Stromal cell of bone marrow (primary cell): Measurements from ENCODE around the gene ZDHHC14.

Source experiments
- DNase-seq: peaks from one replicate; pipeline ENCODE4 v3.0.0-alpha.2; 2012; ENCODE audit warnings: low read depth

The ZDHHC14 gene

GRCh38 chr6:157518397-157519250, 137.6 kb downstream of the ZDHHC14 start:
- DNase-seq: no peak

GRCh38 chr6:157519255-157520116, 138.5 kb downstream of the ZDHHC14 start:
- no peak for DNase-seq

GRCh38 chr6:157520117-157520406, 139.1 kb downstream of the ZDHHC14 start:
- no peak for DNase-seq

DNA sequence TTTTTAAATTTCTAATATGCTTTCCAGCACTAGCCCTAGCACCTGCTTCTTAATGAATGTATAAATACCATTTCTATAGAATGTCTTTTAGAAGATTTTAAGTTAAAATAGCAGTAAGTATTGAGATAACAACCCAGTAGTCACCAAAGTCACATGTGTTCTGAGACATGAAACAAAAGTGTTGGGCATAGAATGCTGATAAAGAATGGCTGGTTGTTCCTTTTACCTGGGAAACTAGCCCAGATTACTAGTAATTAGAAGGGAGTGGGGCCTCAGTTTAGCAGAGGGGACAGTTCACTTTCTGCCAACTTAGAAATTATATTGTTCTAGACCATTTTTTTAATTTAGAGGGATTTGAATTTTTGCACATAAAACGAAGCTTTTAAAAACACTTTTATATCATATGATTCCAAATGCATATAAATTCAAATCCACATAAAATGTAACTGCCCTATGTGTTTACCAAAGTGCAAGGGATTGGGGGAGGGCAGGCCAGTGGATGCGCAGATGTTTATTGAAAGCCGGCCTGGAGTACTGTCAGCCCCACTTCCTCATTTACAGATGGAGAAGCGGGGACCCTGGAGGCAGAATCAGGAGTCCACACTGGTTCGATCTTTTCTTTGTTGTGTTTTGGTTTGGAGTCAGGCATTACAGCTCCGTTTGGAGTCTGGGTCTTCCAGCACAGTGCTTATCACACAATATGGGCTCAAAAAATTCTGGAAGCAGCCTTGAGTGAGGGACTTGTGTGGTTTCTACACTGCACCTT, 139.8 kb downstream of the ZDHHC14 start:
- no peak for DNase-seq

- DNase-seq: no peak
Observed at GRCh38 chr6:157521362-157522335, 140.7 kb downstream of the ZDHHC14 start.

- DNase-seq: no peak
Observed at GRCh38 chr6:157522472-157522871, 141.5 kb downstream of the ZDHHC14 start.

- DNase-seq: no peak
Observed at GRCh38 chr6:157524735-157525134, 143.7 kb downstream of the ZDHHC14 start.

- DNase-seq: no peak
Observed at GRCh38 chr6:157525292-157525889, 144.4 kb downstream of the ZDHHC14 start.

DNA sequence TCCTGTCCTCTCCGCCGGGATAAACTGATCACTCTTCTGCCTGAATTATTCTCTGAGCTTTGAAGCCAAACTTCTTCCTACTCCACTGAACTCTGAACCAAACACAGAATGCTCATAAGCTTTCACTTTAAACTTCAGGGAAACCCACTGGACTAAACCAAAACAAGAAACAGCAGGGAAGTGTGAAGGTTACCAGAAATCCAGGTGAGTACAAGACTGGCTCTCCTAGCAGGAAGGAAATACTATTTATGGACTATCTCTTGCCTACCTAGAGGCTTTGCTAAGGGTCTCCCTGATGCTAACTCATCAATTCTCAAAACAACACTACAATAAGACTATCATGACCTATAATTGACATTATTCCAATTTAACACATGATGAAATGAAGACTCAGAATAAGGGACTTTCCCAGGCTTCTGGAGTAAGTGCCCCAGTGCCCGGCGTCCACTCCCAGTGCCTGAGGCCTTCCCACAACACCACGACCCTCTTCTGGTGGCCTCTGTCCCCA, 145.0 kb downstream of the ZDHHC14 start:
- DNase-seq: no peak

DNA sequence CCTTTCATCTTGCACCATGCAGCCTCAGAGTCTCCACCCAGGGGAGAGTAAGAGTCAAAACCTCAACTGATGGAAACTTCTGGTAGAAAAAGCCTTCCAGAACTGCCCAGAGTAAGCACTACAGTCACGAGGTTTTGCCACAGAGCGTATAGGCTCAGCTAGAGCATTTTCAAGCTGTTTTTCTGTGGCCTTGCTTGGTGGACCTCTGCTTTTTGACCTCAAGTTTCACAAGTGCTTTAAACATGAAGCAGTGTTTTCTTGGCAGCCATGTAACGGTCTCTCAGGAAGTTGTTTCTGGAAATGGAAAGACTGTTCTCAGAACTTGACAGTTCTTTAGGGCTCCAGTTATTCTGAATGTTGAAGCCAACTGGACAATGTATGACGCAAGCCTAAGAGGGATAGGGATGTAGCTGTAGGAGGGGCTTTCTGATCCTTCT, 146.5 kb downstream of the ZDHHC14 start:
- peak; percentile 86 for DNase-seq

DNA sequence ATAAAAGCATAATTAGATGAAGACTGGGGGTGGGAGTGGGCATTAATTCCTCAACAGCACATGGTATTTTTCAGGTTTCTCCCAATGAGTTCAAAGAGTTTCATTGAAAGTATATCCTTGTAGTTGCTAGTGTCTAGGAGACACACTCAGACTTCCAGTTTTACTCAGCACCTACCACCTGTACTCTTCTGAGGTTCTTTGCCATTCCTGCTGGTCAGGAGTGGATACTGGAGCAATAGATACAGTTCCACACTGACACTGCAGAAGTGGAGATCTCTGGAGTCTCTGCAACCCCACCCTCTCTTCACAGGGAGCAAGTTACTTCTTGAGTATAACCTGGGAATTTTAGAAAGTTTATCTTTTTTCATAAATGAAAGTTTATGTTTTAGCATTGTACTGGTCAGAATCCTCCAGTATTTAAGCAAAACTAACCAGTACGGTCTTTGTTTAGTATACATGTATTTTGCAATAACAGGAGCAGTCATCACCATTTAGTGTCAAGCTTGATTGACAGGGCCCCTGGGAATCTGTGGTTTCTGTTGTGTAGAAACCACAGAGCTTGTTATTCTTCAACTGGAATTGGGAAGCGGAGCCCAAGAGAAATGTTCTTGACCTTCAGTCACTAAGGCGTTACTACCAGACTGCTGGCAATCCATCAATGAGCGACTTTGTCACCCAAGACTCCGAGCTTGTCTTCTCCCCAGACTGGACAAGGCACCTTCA, 148.1 kb downstream of the ZDHHC14 start:
- peak; percentile 87 for DNase-seq

DNA sequence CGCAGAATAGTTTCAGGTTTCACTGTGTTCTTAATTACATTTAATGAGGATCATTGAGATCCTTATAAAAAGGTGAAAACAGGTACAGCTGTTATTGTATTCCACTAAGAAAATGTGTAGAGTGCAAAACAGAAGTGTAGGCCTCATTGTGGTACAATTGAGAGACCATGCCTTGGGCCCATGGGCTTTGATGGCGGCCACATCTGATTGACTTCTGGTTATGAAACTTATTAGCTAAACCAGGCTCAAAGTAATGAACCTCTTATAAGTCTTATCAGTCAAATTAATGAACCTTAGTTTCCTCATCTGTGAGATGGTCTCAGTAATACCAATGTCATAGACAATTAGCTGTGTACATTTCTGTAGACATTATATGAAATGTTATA, 148.7 kb downstream of the ZDHHC14 start:
- DNase-seq: no peak

DNA sequence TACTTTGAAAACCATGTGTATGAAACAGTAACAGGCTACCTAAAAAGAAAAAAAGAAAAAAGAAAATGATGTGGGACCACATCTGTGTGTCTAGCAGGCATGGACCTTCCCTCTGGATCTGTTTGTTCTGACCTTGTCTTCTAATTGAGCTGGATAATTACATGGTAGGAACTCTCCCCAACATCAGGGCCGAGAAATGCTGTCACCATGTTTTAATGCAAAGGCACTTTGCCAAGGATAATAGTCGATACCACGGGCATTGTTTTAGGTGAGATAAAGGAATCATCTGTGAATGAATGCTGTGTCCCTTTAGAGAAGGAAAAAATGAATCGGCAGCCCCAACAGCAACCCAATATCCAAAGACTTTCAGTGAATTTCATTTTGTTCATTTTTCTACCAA, 149.1 kb downstream of the ZDHHC14 start:
- DNase-seq: no peak

GRCh38 chr6:157530724-157531168, 149.8 kb downstream of the ZDHHC14 start:
- no peak for DNase-seq

DNA sequence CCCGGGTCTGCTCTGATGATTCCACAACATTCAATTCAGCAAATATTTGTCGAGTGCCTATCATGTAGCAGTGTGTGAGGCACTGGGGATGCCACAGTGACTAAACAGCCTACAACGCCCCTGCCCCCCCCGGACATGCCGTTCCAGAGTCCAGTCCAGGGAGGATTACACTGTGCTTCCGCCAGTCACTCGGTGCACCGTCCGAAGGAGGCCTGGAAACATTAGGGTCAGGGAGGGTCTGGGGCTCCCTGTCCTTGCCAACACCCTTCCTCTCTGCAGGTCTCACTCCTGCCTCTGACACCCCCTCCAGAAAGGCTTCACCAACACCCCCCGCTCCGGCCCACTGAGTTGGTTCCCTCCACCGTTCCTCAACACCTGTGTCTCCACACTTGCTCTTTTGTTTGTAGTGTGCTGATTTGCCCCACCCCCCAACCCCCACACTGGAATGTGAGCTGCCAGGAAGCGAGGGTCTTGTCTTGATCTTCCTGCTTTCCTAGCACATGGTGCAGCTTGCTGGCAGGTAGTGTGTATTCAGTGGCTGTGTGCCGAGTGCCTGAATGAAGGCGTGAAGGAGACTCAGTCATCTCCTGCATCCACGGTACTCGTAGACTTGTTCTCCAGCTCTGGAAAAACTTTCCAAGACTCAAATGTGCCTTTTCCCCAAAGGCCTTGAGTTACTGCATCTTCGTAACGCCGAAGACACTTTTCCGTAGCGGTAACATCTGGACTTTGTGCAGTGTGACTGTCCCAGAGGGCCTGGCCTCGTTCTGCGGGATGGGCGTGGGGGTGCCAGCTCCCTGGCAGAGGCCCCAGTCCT, 150.4 kb downstream of the ZDHHC14 start:
- no peak for DNase-seq

DNA sequence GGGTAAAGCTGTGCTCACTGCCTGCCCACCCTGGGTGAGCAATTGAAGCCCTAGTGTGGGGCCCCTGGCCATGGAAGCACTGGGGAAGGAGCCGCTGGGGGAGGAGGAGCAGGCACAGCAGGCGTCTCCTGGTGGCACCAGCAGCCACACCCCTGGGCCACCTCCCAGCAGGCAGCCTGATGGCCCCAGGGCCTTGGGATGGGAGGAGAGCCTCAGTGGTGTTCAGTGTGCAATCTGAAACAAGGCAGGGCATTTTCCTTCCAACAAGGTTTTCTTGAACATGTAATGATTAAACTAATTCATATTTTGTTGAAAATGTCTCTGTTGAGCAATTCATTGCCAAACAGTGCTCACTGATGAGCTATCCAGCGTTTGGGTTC, 151.0 kb downstream of the ZDHHC14 start:
- DNase-seq: no peak

DNA sequence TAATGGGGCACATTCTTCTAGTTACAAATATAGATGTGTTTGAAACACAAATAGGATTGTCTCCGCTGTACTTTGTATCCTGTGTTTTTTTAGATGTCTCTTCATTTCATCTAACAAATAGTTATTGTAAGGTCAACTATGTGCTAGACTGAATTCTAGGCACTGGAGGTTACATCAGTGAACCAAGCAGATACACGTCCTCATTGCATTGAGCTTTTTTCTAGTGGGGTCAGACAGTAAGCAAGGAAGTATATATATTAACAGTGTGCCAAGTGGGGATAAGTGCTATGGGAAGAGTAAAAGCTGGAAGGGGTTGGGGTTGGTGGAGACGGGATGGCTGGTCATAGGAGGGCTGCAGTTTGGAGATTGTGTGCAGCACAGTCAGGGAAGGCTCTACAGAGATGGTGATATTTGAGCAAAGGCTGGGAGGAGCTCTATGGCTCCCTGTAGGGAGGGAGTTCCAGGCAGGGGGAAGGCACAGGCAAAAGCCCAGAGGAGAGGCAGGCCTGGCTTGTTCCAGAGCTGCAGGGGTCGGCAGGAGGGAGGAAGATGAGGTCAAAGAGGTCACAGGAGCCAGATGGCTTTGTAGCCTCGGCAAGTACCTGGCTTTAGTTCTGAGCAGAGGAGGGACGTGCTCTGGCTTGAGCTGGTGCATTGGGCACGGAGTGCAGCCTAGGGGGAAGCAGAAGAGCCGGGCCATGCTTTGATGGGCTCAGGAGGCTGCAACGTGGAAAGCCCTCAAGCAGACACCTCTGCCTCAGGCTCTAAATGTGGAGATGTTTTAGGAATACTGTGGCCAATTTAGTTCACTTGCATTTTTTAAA, 152.3 kb downstream of the ZDHHC14 start:
- no peak for DNase-seq
